Measurements from ENCODE around the gene HPSE2.

GRCh38 chr10:99123336-99123735 is 112.3 kb downstream of the HPSE2 start:
- TF ChIP-seq POLR2A (IDR thresholded peaks at IDR 0.05; ENCODE audit: low read depth, low read length) (no peak), TAF1 (IDR thresholded peaks at IDR 0.05; ENCODE audit: borderline replicate concordance, low read depth, low read length) (no peak)
